GM21737 (cell line): Measurements from ENCODE around the gene MUC5AC.
"Not testable (repeated sequence)": the region's sequence is repeated elsewhere in the genome, so short reads cannot be mapped to it uniquely, and the experiment has no call there.

Experiments used
- ATAC-seq: cut with Tn5 transposase; IDR thresholded peaks from one replicate; pipeline ENCODE4 v1.9.1; 2021; ENCODE audit warnings: mild to moderate bottlenecking, moderate library complexity; ENCODE audit not compliant: unreplicated experiment

Gene MUC5AC

GRCh38 chr11:1147792-1148191 lies 10.0 kb upstream of the MUC5AC start:
- ATAC-seq = no peak

DNA sequence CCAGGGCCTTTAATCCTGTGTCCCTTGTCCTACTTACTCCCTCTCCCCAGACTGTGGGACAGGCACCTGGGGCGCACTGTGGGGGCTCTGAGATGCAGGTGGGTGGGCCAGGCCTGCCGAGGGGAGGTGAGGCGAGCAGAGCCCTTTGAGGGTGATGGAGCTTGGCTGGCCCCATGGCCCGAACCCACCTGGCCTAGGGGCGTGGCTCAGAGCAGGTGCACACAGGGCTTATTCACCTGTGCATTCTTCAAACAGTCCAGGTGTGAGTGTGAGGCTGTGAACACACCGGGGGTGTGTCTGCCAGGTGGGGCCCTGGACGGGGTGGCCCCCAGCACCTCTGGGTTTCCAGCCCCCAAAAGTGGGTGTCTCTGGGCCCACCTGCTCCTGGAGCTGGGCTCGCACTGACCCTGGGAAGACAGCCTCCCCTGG lies 9.0 kb upstream of the MUC5AC start:
- ATAC-seq = no peak

DNA sequence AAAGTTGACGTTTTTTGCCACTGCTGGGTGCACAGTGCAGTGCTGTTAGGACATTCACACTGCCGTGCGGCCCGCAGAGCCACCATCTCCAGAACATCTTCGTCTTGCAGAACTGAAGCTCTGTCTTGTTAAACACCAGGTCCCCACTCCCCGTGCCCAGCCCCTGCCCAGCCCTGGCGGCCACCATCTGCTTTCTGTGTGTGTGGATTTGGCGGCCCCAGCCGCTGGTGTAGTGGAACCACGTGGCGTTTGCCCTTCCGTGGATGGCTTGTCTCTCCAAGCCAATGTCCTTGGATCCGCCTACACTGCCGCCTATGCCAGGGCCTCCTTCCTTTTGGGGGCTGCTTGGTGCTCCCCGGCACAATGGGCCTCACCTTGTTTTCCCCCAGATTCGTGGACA lies 8.2 kb upstream of the MUC5AC start:
- no peak for ATAC-seq

- no peak for ATAC-seq
Observed at GRCh38 chr11:1150116-1150515, 7.6 kb upstream of the MUC5AC start.

DNA sequence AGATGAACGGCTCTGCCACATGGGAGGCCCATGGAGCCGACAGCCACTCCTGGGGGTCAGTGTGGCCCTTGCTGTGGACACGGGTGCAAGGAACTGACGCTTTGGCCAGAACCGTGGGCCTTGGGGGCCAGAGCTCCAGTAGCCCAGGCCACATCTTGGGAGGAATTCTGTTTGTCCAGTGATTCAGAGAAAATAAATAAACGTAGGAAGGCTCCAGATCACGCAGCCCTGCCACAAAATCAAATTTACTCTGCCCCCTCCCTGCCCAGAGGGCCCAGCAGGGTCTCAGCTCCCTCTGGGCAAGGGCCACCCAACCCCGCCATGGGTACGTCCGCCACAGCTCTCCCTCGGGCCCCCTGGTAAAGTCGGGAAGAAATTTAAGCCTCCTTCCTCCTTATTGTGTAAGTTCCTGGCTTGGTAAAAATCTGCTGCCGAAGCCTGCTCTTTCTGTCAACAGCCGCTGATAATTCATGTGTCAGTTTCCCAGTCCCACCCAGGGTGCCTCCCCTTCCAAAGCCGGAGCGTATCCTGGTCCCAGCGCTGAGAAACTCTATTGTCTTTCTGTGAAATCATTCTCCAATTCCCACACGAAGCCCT lies 6.9 kb upstream of the MUC5AC start:
- no peak for ATAC-seq

DNA sequence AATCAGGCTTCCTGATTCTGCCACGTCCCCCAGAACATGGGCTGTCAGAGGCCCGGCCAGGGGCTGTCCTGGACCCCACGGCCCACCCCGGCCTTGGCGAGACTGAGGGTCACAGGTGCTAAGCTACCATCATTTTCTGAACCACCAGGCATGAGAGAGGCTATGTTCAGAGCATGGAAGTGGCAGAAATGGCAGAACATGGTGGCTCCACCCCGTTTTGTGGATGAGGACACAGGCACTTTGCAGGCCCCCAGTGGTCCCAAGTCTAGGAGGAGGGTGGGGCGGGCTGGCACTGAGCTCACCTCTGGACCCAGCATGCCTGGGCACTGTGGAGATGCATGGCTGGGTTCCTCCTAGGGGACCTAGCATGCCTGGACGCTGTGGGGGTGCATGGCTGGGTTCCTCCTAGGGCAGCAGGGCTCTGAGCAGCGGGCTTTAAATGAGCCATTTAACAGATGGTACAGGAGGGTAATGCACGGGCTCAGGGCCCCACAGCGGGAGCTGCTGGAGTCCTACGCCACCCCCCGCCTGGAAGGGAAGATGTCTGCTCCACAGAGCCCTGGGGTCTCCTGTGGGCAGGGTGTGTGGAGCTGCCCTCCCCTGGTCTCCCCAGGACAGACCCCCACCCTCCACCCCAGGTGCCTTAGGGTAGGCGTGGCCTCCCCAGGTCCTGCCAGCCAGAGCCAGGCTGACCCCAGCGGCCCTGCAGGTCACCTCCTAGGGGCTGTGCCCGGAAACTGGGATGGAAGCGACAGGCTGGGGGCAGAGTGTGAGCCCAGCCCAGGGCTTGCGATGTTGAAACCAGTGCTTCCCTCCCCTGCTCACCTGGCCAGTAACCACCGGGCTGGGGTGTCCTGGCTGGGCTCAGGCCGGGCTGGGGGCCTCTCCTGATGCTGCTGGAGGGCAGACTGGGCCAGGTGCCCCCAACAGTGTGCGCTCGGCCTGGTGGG lies 6.1 kb upstream of the MUC5AC start:
- no peak for ATAC-seq

DNA sequence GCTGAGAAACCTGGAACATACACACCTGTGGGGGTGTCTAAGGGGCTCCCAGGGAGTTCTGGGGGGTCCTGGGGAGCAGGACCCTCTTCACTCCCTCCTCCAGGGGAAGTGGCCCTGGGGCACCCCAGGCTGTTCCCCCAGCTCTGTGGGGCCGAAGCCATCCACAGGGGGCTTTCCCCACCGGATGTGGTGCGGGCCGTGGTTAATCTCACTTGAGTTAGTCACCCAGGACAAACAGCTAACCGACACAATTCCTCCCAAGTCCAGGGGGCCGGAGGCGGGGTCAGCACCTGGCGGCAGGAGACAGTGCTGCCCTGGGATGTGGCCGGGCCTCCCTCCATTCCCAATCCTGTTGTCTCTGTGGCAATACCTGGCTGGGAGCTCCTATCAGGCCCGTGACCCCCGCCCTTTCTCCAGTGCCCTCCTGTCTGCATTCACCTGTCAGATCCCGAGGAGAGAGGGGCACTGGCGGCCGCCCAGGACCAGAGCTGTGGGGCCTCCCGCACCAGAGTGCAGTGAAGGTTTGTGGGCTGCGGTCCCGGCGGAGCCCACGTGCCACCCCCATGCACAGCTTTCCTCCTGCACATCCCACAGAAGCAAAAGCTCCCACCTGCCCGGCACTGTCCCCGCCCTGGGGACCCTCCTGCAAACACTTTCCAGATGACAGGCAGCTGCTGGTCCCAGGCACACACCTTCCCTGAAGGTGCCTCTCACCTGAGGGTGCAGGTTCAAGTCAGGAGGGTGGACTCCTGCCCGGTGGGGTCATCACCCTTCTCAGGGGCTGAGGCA lies 5.2 kb upstream of the MUC5AC start:
- ATAC-seq = no peak

DNA sequence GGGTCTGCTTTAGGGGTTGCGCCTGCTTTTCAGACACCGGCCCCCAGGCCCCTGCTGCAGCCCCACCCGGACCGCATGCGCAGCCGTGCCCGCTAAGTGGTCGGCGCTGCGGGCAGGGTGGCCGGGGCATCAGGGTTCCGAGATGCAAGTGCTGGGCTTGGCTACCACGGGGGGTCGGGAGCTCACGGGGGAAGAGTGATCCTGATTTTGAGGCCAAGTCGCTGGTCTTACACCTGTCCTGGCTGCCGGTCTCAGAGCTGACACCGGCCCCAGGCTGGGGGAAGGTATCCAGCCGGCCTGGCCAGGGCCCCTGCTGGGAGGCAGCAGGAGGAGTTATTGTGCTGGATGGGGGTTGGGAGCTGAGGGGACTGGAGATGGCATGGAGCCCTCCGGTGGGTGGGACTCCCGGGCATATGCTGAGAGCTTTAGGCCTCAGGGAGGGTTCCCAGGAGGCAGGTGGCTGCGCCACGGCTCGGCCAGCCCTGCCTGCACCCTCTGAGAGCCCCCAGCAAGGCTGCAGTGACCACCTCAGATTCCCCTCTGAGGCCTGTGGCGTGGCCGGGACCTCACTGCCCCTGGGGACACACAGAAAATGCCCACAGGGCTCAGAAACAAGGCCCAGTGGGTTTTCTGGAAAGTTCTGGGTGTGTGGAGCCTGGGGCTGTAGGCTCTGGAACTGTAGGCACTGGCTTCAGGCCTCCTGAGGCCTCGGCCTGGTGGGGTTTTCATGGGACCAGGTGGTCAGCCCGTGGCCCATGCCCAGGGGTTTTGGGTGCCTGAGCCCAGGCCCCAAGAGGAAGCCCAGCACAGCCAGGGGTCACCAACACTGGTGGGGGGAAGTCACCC lies 4.4 kb upstream of the MUC5AC start:
- no peak for ATAC-seq

DNA sequence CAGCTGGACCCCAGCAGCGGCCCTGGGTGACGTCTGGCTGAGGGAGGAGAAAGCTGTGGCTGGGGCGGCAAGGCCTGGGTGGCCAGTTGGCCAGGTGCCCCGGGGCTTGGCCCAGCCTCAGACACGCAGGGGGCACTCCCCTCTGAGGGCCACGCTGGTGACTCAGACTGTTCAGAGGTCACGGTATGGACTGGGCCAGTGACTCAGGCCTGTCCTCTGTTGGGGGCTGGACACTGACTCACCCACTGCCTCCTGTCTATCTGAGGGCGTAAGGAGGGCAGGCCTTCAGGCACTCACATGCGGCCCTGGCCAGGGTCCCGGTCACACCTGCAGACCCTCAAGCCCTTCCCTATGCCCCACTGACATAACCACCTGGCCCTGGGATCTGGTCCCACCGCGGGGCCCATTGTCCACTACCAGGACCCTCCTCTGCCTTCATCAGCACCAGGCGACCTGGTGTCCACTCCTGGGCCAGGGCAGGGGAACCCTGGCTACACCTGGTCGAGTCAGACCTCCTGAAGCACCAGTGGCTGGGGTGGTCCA lies 3.7 kb upstream of the MUC5AC start:
- ATAC-seq = no peak

DNA sequence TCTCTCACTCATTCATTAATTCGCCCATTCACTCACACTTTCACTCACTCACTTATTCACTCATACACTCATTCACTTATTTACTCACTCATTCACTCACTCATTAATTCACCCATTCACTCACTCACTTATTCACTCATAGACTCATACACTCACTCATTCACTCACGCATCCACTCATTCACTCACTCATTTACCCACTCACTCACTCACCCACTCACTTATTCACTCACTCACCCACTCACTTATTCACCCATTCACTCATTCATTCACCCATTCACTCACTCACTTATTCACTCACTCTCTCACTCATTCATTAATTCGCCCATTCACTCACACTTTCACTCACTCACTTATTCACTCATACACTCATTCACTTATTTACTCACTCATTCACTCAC lies 3.1 kb upstream of the MUC5AC start:
- not testable (repeated sequence) for ATAC-seq

DNA sequence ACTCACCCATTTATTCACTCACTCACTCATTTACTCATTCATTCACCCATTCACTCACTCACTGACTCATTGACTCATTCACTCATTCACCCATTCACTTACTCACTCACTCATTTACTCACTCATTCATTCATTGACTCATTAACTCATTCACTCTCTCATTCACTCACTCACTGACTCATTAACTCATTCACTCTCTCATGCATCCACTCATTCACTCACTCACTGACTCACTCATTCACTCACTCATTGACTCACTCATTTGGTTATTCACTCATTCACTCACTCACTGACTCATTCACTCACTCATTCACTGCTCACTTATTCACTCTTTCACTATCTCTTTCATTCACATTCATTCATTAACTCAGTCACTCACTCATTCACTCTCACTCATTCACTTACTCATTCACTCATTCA lies 2.5 kb upstream of the MUC5AC start:
- ATAC-seq = no peak

DNA sequence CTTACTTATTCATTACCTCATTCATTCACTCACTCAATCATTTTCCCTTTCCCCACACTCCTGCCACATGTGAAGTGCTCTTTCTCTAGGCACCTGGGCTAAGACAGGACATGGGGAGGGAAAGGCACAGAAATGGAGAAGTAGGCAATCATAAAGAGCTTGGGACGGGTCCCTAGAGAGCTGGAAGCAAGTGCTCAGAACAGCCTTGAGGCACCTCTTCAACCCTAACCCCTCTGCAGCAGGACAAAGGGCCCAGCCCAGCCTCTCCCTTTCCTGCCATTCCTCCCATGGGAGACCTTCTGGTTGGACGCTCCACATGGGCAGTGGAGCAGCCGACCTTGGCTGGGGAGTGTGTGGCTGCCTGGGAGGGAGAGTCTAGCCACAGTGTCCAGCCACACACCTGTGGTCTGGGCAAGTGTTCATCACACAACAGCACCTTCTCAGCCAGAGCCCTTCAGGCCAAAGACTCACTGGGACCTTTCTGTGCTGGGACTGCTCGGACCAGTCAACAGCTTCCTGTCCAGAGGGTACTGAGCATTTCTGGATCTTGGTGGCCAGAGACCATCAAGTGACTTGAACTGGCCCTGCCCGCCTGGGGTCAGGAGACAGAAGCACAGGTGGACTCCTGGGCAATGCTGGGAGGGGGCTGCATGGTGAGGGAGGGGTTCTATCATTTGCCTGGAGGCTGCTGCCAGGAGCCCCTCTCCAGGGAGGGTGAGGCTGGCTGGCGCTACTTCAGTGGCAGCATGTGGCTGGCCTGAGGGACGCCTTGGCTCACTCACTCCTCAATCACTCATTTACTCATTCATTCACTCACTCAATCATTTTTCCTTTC lies 1.0 kb upstream of the MUC5AC start:
- ATAC-seq = no peak

- no peak for ATAC-seq
Observed at GRCh38 chr11:1157341-1157644, 460 bp upstream of the MUC5AC start.

DNA sequence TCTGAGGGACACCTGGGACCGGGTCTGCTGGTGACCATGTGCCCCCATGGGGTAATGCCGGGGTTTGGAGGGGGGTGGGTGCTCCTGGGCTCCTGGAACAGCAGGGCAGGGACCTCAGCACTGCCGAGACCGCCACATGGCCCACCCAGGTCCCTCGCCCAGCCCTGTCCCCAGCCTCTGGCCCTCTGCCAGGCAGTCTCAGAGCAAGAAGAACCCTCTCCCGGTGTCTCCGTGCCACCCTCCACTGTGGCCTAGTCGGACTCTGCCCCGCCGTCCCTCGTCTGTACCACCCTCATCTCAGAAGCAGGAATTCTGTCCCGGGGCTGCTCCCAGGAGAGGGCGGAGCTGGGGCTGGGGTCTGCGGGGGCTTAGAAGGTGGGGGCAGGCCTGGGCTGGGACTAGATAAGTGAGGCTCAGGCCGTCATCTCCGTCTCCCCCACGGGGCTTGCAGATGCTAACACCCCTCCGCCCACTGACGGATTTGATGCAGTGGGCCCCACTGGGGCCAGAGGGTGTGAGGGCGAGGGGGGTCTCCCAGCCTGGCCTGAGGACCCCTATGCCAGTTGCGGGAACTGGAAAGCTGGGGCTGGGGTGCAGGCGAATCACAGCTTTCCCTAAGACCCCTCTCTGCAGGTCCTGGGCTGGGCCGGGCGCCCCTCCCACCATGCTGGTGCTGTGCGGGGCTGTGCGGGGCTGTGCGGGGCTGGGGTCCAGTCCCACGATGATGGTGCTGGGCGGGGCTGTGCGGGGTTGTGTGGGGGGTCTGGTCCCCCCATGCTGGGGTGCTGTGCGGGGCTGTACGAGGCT lies 1.1 kb downstream of the MUC5AC start:
- no peak for ATAC-seq

GRCh38 chr11:1159488-1160220 lies 1.9 kb downstream of the MUC5AC start:
- not testable (repeated sequence) for ATAC-seq

GRCh38 chr11:1160231-1161101 lies 2.7 kb downstream of the MUC5AC start:
- no peak for ATAC-seq
